CD4-positive, alpha-beta T cell treated with Interleukin-15 for 4 hours (primary cell): ENCODE data around the gene CYP46A1.

Experiments used
- DNase-seq: peaks from one replicate; pipeline ENCODE4 v3.0.0-alpha.2; 2020; ENCODE audit warnings: low spot score

Gene CYP46A1

GRCh38 chr14:99730876-99731546 lies 46.9 kb downstream of the CYP46A1 start:
- no peak for DNase-seq

DNA sequence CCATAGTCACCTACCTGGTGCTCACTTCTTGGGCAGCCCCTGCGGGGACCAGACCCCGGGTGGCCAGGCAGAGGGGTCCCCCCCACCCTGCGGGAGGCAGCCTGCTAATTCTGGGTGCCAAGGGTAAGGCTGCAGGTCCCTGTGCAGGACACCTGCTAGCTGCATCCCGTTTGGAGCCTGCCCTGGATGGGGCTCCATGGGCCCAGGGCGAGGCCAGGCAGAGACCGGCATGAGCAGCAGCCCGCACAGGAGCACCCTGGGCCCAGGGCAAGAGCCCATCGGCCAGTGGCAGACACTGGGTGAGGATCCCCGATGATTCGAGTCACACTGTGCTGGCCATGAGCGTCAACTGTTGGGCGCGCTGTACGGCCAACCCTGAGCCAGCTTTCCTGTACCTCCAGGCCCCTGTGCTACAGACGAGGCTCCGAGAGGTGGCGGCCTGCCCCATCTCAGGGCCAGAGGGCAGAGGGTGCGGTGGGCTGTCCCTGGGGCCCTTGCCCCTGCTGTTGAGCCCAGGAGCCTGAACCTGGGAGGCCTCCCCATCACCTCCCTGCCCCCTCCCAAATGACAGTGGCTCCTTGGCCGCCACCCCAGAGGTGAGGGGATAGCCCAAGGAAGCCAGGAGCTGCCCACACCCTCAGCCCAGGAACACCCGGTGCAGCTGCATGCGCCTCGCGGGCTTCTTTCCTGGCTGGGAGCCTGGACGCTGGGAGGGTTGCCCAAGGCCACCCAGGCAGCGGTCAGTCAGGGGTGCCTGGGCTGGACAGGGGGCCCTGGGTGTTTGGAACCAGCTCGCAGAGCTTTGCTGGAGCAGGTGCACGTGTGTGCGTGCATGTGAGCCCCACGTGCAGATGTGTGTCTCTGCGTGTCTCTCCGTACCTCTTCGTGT lies 47.7 kb downstream of the CYP46A1 start:
- no peak for DNase-seq

- no peak for DNase-seq
Observed at GRCh38 chr14:99732436-99733210, 48.5 kb downstream of the CYP46A1 start.

DNA sequence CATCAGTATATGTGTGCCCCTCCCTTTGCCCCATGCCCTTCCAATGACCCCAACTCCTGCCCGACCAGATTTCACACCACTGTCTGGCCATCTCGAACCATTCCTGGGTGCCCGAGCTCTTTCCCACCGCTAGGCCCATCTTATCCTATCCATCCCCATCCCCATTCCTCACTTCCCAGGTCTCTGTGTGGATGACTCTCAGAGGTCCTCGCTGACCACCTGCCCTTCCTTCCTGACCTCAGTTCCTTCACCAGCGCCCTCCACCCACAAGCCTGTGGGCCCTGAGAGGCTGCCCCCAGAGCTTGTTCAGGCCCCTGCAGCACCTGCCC lies 49.1 kb downstream of the CYP46A1 start:
- no peak for DNase-seq

- DNase-seq = no peak
Observed at GRCh38 chr14:99733540-99734405, 49.7 kb downstream of the CYP46A1 start.

DNA sequence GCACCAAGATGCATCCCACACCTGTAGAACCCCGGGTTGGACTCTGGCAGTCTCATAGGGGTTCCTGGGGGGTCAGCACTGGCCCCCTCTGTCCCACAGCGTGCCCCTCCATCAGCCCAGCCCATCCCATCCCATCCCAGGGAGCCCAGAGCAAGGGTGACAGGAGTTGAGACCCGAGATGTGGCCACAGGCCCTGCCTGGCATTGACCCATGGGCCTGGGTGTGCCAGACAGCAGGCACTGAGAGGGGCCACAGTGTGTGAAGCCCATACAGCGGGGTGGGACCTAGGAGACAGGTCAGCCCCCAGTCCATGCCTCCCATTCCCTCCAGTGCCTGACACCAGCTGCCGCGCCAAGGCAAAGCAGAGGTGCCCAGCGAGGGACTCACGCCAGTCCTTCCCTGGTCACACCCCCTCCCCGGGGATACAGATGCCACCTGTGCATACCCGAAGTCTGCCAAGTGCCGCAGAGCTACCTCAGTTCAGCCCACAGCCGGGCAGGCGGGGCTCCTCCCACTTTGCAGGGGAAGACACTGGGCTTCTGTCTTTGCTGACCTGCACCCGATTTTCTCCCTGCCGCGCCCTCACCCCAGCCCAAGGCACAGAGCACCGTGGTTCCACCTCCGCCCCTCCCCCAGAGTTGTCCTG lies 50.4 kb downstream of the CYP46A1 start:
- DNase-seq = no peak

GRCh38 chr14:99735189-99736135 lies 51.4 kb downstream of the CYP46A1 start:
- DNase-seq = no peak

DNA sequence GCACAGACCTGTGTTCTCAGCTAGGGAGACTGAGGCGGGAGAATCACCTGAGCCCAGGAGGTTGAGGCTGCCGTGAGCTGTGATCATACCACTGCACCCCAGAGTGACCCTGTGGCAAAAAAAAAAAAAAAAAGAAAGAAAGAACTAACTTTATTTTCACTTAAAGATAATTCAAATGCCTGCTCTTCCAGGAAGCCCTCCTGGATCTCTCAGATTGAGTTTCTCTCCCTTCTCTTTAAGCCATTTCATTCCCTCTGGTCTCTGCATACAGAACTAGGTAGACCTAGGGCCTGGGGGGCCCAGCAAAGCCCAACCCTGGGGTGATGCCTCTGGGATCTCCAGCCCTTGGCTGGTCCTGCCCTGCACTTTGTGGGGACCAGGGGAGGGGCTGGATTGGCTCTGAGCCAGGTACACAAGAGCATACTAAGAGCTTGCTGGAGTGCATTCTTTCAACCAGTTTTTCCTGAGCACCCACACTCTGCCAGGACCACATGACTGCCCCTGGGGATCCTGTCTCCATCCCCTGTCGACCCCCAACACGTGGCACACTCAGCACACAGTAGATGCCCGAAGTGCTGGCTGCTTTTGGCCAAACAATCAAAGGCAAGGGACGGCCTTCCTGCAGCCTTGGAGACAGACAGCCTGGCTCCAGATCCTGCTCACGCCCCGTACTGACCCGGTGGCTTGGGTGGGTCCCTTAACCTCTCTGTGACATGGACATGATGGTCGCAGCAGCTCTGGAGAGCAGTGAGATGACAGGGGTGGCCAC lies 52.7 kb downstream of the CYP46A1 start:
- DNase-seq = no peak

DNA sequence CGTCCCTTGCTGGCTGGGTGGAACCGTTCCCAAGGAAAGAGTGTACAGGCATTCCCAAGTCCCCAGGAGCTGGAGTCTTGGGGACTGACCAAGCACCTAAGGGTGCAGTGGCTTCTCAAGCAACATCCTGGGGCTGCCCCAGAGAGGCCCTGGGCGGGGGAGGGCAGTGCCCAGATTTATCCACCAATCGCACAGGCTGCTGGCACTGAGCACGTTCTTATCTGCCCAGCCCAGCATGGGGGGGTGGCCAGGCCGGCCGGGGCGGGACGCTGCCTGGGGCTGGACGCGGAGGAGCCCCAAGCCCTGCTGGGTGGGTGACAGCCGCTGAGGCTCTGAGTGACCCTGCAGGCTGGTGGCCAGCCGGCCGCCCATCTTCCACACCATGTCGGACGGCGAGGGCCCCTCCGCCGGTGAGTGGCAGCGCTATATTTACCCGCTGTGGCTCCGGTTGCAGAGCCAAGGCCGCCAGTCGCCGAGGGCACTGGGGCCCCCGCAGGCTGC lies 53.4 kb downstream of the CYP46A1 start:
- DNase-seq = no peak

- DNase-seq = no peak
Observed at GRCh38 chr14:99737956-99738667, 54.0 kb downstream of the CYP46A1 start.

- DNase-seq = no peak
Observed at GRCh38 chr14:99740411-99740810, 56.3 kb downstream of the CYP46A1 start.

GRCh38 chr14:99741227-99741976 lies 57.3 kb downstream of the CYP46A1 start:
- DNase-seq = no peak

DNA sequence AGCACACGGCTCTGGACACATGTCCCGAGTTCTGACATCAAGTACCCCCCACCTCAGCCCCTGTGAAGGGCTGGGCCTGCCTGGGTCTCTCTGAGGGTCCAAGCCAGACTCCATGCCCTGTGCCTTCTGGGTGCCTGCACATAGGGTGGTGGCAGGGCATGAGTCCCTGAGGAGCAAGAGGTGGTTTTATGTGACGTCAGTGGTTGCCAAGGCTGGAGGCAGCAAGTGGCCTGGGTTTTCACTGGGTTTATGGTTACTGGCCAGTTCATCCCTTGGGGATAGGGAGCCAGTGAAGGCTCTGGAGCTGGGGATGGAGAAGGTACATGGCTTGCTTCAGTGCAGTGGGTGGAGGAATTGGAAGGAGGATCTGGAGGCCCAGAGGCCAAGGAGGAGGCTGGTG lies 58.0 kb downstream of the CYP46A1 start:
- no peak for DNase-seq

DNA sequence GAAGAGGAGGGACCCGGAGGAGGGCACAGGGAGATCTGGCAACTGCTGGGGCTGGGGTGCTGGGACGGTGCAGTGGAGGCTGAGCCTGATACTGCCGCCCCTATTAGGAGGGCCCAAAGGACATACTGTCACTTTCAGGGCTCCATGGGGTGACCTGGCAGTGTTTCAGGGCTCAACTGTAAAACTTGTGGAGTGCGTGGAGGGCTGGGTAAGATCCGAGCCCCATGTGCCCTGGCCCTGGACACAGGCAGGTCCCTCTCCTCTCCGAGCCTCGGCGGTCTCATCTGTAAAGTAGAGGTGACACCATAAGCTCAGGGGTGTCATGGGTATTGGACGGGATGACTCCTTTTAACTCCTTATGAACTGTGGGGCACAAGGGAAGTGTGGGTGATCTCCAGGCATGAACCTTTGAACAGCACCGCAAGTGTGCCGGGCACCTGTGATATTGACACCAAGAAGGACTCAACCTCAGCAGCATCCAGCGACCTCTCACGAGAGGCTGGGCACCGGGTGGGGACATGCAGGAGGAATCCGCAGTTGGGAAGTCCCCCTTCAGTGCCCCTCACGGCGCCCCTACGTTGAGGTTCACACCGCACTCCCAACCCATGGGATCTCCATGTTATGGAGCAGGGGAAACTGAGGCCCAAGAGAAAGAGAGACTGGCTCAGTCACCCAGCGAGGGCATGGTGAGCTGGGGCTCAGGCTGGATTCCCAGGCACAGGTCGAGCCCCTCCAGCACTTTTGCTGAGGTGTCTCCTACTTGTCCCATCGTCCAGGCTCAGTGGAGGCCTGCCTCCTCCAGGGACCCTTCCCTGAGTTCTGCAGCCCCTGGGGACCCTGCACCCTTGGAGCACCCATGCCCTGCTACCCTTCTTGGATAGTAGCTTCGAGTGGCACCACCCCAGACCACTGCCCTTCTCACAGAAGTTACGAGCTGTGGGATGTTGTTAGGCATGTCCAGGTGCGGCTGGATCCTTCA lies 58.7 kb downstream of the CYP46A1 start:
- no peak for DNase-seq

DNA sequence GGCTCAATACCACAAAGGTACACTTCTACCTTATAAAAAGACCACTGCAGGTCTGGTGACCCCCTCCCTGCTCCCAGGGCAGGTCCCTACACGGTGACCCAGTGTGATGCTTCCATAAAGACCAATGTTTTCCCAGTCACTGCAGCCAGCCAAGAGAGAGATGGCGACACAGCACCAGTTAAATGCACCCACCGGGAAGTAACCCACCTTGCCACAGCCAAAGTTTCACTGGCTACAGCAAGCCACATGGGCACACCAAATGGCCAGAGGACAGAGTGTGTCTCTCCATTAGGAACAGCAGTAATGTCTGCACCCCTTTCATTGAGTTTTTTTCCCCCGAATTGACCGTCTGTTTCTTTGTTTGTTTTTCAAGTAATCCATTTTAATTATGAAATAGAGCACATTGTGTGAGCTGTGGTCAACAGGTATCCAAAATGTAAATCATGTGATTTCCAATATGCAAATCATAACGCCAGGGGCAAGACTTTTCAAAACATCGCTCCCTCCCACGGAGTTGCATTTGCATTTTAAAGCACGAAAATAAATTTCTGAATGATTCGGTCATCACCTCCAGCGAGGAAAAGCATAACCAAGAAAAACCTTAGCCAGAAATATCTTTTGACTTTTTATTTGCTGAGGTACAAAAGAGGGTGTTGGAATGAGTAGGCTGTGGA lies 60.2 kb downstream of the CYP46A1 start:
- DNase-seq = no peak

DNA sequence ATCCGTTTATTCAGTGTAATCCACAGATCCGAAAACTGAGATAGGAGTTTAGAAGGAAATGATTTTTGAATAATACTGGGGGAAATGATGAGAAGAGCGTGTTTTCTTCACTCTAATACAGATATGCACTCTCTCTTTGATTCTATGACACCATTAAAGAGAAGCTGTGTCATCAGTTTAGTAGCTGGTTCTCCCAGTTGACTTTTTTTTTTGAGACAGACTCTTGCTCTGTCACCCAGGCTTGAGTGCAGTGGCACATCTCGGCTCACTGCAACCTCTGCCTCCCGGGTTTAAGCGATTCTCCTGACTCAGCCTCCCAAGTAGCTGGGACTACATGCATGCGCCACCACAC lies 60.8 kb downstream of the CYP46A1 start:
- DNase-seq = no peak
